NB4 (cell line): ENCODE measurements around the gene WDR7.

ENCODE experiments used
- MYC ChIP-seq: IDR thresholded peaks from 2 replicates; pipeline ENCODE4 v1.6.1; 2011; ENCODE audit warnings: low read depth, low read length
- POLR2A ChIP-seq: IDR thresholded peaks from 2 replicates; pipeline ENCODE4 v1.6.1; 2011; ENCODE audit warnings: mild to moderate bottlenecking; ENCODE audit not compliant: insufficient read length; ENCODE audit errors: extremely low read depth
- TF ChIP-seq, protein P1 (sequence below): IDR thresholded peaks from one replicate; pipeline ENCODE4 v1.5.1; 2012; ENCODE audit warnings: low read depth, low read length
- TF ChIP-seq, protein P2 (sequence below): IDR thresholded peaks from 2 replicates; pipeline ENCODE4 v1.6.1; 2011; ENCODE audit warnings: low read depth, low read length

DNA sequence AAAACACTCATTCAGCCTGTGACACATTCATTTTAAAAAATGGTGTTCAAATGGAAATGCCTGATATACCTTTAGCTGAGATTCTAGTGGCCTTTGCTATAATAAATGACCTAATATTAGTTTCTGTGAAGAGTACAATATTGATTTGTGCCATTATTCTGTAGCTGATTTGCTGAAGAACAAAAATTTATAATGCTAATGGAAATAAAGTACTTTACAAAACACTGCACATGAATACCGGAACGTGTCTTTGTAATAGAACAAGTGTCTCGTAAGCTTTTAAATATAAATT lies 138.7 kb downstream of the WDR7 start:
- TF ChIP-seq, protein P1, sequence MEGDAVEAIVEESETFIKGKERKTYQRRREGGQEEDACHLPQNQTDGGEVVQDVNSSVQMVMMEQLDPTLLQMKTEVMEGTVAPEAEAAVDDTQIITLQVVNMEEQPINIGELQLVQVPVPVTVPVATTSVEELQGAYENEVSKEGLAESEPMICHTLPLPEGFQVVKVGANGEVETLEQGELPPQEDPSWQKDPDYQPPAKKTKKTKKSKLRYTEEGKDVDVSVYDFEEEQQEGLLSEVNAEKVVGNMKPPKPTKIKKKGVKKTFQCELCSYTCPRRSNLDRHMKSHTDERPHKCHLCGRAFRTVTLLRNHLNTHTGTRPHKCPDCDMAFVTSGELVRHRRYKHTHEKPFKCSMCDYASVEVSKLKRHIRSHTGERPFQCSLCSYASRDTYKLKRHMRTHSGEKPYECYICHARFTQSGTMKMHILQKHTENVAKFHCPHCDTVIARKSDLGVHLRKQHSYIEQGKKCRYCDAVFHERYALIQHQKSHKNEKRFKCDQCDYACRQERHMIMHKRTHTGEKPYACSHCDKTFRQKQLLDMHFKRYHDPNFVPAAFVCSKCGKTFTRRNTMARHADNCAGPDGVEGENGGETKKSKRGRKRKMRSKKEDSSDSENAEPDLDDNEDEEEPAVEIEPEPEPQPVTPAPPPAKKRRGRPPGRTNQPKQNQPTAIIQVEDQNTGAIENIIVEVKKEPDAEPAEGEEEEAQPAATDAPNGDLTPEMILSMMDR: no peak
- no peak for TF ChIP-seq POLR2A
- no peak for TF ChIP-seq MYC
- TF ChIP-seq, protein P2, sequence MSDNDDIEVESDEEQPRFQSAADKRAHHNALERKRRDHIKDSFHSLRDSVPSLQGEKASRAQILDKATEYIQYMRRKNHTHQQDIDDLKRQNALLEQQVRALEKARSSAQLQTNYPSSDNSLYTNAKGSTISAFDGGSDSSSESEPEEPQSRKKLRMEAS: no peak
